Stimulated activated CD8-positive, alpha-beta memory T cell treated with anti-CD3 and anti-CD28 coated beads, Interleukin-4, amount 100 ng/mL, for 24 hours (primary cell): ENCODE measurements around the gene CNPY1.
"Not testable (repeated sequence)": the region's sequence is repeated elsewhere in the genome, so short reads cannot be mapped to it uniquely, and the experiment has no call there.

Experiments
- DNase-seq: peaks from one replicate; pipeline ENCODE4 v3.0.0-alpha.2; 2020; ENCODE audit warnings: low read depth

Gene CNPY1

GRCh38 chr7:155578016-155578415, 31.7 kb upstream of the CNPY1 start:
- no peak for DNase-seq

- no peak for DNase-seq
These were observed 31.1 kb upstream of the CNPY1 start for GRCh38 chr7:155577509-155577905.

GRCh38 chr7:155576900-155577508, 30.6 kb upstream of the CNPY1 start:
- DNase-seq = no peak

DNA sequence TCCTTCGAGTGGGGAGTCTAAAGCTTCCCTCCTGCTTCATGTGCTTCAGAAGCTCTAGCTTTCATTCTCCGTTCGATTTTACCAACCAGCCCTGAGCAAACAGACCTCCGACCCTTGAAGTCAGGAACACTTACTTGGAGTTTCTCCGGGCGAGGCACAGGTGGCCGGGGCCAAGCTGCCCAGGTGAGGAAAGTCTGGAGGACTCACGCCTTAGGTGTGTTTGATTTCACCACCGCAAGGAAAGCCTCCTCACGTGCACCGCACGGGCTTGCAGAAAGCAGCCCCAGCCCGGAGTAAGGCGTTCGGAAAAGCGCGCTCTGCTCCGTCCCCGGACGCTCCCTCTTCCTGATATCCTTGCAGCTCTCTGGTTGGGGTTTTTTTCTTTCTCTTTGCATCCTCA, 30.1 kb upstream of the CNPY1 start:
- no peak for DNase-seq

DNA sequence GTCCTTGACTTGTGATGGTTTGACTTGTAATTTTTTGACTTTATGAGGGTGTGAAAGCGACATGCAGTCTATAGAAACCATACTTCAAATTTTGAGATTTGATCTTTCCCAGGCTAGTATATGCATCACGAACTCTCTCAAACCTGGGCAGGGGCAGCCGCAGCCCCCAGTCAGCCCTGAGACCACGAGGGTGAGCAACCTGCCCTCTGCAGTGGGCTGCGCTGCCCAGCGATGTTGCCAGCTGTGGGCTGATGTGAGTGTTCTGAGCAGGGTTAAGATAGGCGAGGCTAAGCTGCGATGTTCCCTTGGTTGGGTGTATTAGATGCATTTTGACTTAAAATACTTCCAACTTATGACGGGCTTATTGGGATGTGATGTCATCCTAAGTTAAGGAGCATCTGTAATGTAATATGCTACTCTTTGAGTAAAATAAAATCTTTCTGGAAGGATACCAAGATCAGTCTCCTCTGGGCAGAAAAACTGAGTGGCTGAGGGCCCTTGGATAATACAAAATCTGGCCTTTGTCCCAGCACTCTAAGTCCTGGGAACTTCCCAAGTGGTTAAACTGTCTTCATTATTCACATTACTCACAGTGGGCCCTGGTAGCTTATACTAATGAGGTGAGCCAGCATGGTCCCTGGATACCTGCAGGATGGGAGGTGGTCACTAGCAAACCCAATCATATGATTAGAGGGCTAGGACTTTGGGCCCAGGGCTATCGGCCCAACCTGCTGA, 28.4 kb upstream of the CNPY1 start:
- DNase-seq = no peak

- no peak for DNase-seq
These were observed 25.4 kb upstream of the CNPY1 start for GRCh38 chr7:155571581-155572345.

DNA sequence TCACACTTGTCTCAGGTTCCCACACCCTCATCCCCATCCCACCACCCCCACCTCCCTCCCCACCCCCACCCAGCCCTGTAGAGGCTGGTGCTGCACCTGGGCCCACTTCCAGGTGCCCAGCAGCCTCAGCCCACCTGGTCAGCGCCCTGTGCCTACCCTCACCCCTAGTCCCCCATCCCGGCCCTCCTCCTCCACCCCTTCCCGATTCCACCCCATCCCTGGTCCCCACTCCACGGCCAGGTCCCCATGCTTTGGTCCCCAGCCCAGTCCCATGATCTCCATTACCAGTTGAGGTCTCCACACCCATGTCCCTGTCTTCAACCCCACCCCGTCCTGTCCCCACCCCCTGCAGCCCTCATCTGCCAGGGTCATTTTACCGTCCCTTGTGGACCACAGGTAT, 24.6 kb upstream of the CNPY1 start:
- no peak for DNase-seq

GRCh38 chr7:155570171-155570958, 24.0 kb upstream of the CNPY1 start:
- no peak for DNase-seq

DNA sequence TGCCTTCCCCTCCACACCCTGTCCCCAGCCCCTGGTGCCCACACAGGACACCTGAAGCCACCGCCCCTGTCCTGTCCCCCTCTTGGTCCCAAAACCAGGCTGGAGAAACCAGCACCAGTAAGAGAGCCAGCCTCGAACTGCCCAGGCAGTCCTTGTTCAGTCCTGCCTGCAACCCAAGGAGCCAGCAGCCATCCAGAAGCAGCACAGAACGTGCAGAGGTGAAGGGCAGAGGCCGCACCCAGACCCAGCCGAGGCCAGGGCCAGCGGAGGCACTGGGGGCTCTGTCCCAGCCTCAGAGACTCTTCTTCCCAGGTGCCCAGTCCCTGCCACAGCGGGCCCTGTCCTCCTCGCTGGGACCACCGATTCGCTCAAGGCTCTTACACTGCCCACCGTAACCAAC, 23.3 kb upstream of the CNPY1 start:
- no peak for DNase-seq

DNA sequence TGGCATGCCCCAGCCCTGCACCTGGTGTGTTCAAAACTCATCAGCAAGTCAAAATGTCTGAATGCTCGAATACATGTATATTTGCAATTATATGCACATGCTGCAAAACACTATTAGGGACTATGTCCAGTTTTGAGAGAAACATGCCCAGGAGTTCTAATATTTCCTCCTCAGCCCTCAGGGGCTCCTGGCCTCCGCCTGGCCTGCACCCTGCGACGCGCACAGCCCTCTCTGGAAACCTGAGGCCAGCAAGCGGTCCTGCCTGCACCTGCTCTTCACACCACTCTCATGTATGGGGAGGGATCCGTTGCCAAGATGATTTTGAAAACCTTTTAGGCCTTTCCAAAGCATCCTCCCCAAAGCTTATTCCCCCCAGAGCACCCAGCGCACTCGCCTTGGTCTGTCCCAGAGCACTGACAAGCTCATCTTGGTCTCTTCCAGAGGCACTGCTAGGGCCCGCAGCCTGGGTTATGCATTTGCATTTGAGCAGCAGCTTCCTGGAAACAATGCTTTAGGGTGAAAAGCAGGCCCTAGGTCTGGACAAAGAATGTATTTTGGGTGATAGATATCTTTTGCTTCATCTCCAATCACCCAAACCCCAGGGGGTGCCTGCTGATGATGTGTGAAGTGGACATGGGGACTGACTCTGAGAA, 22.6 kb upstream of the CNPY1 start:
- no peak for DNase-seq

DNA sequence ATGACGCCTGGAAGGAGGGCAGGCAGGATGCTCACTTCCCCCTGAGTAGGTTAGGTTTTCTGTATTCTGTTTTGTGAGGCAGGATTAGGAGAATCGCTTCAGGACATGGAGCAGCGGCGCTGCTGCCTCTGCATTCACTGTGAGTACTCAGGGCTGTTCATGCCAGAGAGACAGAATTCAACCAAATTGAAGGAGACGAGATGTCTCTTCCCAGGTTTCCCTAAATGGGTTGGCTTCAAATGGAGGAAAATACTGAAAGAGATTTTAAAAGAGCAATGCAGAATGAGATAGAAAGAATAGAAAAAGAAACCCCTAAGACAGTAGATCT, 21.9 kb upstream of the CNPY1 start:
- DNase-seq = no peak

GRCh38 chr7:155567646-155568332, 21.4 kb upstream of the CNPY1 start:
- no peak for DNase-seq

DNA sequence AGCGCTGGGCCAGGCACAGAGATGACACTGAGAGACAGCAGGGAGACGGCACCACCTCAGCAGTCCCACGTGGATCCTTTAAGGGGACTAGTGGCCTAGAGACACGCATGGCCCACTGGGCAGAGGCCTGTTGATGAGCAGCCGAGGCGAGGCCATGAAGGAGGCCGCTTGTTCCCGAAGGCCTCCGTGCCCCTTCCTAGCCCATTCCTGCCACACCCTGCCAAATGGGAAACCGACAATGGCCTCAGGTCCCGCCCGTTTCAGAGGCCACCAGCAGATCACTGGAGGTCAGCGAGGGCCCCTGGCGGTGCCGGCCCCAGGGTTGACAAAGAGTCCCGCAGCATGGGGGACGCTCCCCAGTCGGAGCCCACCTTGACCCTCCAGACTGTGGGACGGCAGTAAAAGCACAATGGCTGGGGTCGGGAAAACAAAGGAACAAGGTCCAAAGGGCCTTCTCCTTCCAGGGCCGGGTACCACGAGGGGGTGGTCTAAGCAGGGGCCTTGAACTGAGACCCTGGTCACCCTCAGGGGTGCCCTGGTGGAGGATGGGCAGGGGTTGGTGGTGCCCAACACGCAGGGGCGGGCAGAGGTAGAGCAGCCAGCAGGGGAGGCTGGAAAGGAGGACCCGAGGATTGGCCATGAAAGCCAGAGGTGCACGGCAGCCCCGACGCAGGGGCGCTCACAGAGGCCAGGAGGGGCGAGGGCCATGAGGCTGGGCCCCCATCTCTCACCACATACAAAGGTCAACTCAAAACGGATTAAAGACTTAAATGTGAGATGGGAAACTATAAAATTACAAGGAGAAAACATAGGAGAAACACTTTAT, 19.9 kb upstream of the CNPY1 start:
- no peak for DNase-seq

DNA sequence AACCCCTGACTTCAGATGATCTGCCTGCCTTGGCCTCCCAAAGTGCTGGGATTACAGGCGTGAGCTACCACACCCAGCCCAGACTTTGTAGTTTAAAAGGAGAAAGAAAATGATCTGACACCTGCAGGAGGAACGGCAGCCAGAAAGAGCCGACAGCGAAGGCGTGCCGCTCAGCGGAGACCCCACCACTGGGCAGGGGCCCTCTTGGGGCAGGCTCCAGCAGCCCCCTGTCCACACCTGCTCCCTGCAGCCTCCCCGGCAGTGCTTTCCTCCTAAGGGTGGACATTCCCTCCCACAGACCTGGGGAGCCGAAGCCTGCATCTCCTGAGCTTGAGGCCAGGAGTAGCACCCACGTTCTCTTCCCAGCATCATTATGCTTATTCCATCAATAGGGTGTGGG, 19.2 kb upstream of the CNPY1 start:
- no peak for DNase-seq

DNA sequence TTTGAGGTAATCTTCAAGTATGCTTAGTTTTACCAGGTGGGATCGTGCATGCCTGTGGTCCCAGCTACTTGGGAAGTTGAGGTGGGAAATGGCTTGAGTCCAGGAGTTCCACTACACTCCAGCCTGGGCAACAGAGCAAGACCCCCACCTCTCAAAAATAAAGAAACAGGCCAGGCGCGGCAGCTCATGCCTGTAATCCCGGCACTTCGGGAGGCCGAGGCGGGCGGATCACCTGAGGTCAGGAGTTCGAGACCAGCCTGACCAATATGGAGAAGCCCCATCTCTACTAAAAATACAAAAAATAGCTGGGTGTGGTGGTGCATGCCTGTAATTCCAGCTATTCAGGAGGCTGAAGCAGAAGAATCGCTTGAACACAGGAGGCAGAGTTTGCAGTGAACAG, 16.6 kb upstream of the CNPY1 start:
- DNase-seq = not testable (repeated sequence)

- DNase-seq = no peak
These were observed 15.7 kb upstream of the CNPY1 start for GRCh38 chr7:155562106-155562505.

- DNase-seq = no peak
These were observed 14.8 kb upstream of the CNPY1 start for GRCh38 chr7:155560982-155561686.

DNA sequence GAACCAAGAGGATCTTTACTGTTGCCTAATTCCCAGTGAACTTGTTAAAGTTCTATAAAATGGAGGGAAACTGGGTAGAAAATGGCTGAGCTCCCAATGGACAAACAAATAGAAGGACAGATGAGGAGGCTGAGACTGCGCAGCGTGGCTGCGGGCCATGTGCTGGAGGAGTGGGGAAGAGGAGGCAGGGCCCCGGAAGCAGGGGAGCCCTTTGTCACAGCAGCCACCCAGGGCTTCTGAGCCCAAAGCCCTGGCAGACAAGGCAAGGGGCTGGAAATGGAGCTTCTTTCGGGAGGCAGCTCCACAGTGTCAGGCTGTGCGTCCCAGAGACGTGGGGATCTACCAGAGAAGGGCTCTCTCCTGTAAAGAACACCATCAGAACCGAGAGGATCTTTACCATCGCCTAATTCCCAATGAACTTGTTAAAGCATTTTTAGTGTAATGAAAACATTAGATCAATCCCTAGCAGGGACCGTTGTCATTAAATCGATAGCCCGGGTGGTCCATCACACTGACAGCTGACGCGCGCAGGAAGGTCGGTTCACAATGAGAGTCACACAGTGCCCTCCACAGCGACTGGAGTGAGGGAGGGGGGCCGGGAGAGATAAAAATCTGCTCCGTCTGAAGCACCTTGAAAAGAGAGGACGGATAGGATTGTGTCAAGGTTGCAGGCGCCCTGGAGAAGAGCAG, 14.0 kb upstream of the CNPY1 start:
- no peak for DNase-seq

DNA sequence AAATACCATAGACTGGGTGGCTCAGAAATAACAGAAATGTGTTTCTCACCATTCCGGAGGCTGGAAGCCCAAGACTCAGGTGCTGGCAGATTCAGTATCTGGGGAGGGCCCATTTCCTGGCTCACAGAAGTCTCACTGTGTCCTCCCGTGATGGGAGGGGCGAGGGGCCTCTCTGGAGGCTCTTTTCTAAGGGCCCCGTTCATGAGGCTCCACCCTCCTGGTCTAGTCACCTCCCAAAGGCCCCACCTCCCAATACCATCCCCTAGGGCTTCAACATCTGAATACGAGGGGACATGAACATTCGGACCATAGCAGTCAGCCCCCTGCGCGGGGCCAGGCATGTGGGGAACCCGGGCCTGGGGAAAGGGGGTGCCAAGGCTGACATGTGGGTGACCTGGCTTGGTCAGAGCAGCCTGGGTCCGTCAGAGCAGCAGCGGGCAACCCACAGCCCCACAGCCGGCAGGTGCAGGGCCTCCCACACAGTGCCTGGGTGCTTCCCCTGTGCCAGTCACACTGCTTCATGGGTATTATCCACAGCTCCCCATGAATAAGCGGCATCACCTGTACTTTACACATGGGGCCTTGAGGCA, 13.3 kb upstream of the CNPY1 start:
- no peak for DNase-seq
